Measurements from ENCODE around the gene TAF5. TPM values are rescaled to one million over a fixed set of nuclear protein-coding genes. Genes with fewer than 3 reads are reported as not detected.

TAF5 gene
- total RNA-seq, 1 experiment from 2014 or later: 4.2 TPM

- Histone ChIP-seq H4K20me1 (ENCODE audit: insufficient read depth) (no peaks in the 10 kb centered on the region), H3K4me3 (no peak overlapping the region), H3K9me3 (ENCODE audit: insufficient read depth, low read depth) (no peaks in the 10 kb centered on the region), H3K9me2 (ENCODE audit: insufficient read depth) (no peaks in the 10 kb centered on the region), H3K36me3 (ENCODE audit: low read depth) (0 out of 2 replicates have a peak, but pooled peaks cover 7% of the 10 kb centered on the region), H3K4me2 (no peak overlapping the region), H3F3A (ENCODE audit: insufficient read depth, low read depth) (no peaks in the 10 kb centered on the region), H3K79me2 (ENCODE audit: low read depth) (no peaks in the 10 kb centered on the region), H3K4me1 (replicated peaks; ENCODE audit: insufficient read depth) (no peaks in the 10 kb centered on the region), H2AFZ (no peak overlapping the region), H3K27me3 (ENCODE audit: insufficient read depth, low read depth) (no peaks in the 10 kb centered on the region), H3K27ac (no peak overlapping the region)
- intact Hi-C loops (cut with micrococcal nuclease; ENCODE audit: unreplicated experiment): no loop called here
- no TSS peak for BruUV-seq (replicated peaks)
- TF ChIP-seq CTCF (conservative IDR thresholded peaks at IDR 0.05): no peak
- TF ChIP-seq EZH2 (IDR thresholded peaks at IDR 0.05; ENCODE audit: low read depth): no peak
- ChIA-PET CTCF (interaction anchor here (0.6 kb wide), 1 partner anchor 29 kb away, joined by 5 read pairs; no protein-coding TSS in a partner anchor), POLR2A (ENCODE audit: unreplicated experiment) (no interaction called here)
- no peak for DNase-seq
Observed at GRCh38 chr10:103427866-103428265, 60.1 kb downstream of the TAF5 start.

GRCh38 chr10:103428989-103429643 lies 61.3 kb downstream of the TAF5 start:
- BruUV-seq (replicated peaks): no TSS peak

GRCh38 chr10:103429647-103430046 lies 61.9 kb downstream of the TAF5 start:
- Histone ChIP-seq H2AFZ (no peak overlapping the region), H3K27ac (no peak overlapping the region), H3K4me2 (no peak overlapping the region), H3K4me1 (replicated peaks; ENCODE audit: insufficient read depth) (no peaks in the 10 kb centered on the region), H3F3A (ENCODE audit: insufficient read depth, low read depth) (no peaks in the 10 kb centered on the region), H3K9me3 (ENCODE audit: insufficient read depth, low read depth) (no peaks in the 10 kb centered on the region), H3K9me2 (ENCODE audit: insufficient read depth) (no peaks in the 10 kb centered on the region), H3K79me2 (ENCODE audit: low read depth) (no peaks in the 10 kb centered on the region), H3K27me3 (ENCODE audit: insufficient read depth, low read depth) (no peaks in the 10 kb centered on the region), H3K36me3 (ENCODE audit: low read depth) (0 out of 2 replicates have a peak, but pooled peaks cover 7% of the 10 kb centered on the region), H4K20me1 (ENCODE audit: insufficient read depth) (no peaks in the 10 kb centered on the region), H3K4me3 (no peak overlapping the region)
- DNase-seq: no peak
- no TSS peak for BruUV-seq (replicated peaks)
- ChIA-PET POLR2A (ENCODE audit: unreplicated experiment) (no interaction called here), CTCF (no interaction called here)
- TF ChIP-seq EZH2 (IDR thresholded peaks at IDR 0.05; ENCODE audit: low read depth): no peak
- no peak for TF ChIP-seq CTCF (conservative IDR thresholded peaks at IDR 0.05)
- intact Hi-C loops (cut with micrococcal nuclease; ENCODE audit: unreplicated experiment): no loop called here

More at GRCh38 chr10:103428989-103429643, 61.3 kb downstream of the TAF5 start:
- no peak overlapping the region for H3K27ac ChIP-seq
- CTCF ChIA-PET: no interaction called here
- H3K4me1 ChIP-seq (replicated peaks; ENCODE audit: insufficient read depth): no peaks in the 10 kb centered on the region
- H3K9me3 ChIP-seq (ENCODE audit: insufficient read depth, low read depth): no peaks in the 10 kb centered on the region
- H3K79me2 ChIP-seq (ENCODE audit: low read depth): no peaks in the 10 kb centered on the region
- H2AFZ ChIP-seq: no peak overlapping the region
- no peak overlapping the region for H3K4me2 ChIP-seq
- TF ChIP-seq EZH2 (IDR thresholded peaks at IDR 0.05; ENCODE audit: low read depth) (no peak), CTCF (conservative IDR thresholded peaks at IDR 0.05) (no peak)
- intact Hi-C loops (cut with micrococcal nuclease; ENCODE audit: unreplicated experiment): no loop called here
- no peaks in the 10 kb centered on the region for H3F3A ChIP-seq (ENCODE audit: insufficient read depth, low read depth)
- no peak overlapping the region for H3K4me3 ChIP-seq
- 0 out of 2 replicates have a peak, but pooled peaks cover 7% of the 10 kb centered on the region for H3K36me3 ChIP-seq (ENCODE audit: low read depth)
- DNase-seq: no peak
- no peaks in the 10 kb centered on the region for H3K9me2 ChIP-seq (ENCODE audit: insufficient read depth)
- no peaks in the 10 kb centered on the region for H3K27me3 ChIP-seq (ENCODE audit: insufficient read depth, low read depth)
- no peaks in the 10 kb centered on the region for H4K20me1 ChIP-seq (ENCODE audit: insufficient read depth)
- POLR2A ChIA-PET (ENCODE audit: unreplicated experiment): no interaction called here
